Activated CD4-positive, CD25-positive, alpha-beta regulatory T cell treated with anti-CD3 and anti-CD28 coated beads, Interleukin-2, amount 50 U/mL, for 24 hours (primary cell): Measurements from ENCODE around the gene PLA2G12A.
"Not testable (repeated sequence)": the region's sequence is repeated elsewhere in the genome, so short reads cannot be mapped to it uniquely, and the experiment has no call there.

Experiments
- ATAC-seq, 2 donors: fragments of 150-1000 bp; cut with Tn5 transposase; one replicate each; pipeline ENCODE4 v1.10.0; 2021; ENCODE audit warnings: mild to moderate bottlenecking in 1 of 2, moderate library complexity in 1 of 2

PLA2G12A gene

GRCh38 chr4:109728385-109728784 is 1.5 kb downstream of the PLA2G12A start:
- no peak for ATAC-seq

- no peak for ATAC-seq
These were observed 6.8 kb downstream of the PLA2G12A start for GRCh38 chr4:109723110-109723509.

GRCh38 chr4:109722357-109722756 is 7.5 kb downstream of the PLA2G12A start:
- no peak for ATAC-seq

GRCh38 chr4:109721033-109721432 is 8.8 kb downstream of the PLA2G12A start:
- ATAC-seq: no peak

GRCh38 chr4:109719604-109720003 is 10.3 kb downstream of the PLA2G12A start:
- no peak for ATAC-seq

- ATAC-seq: no peak
These were observed 11.1 kb downstream of the PLA2G12A start for GRCh38 chr4:109718759-109719158.

GRCh38 chr4:109713500-109713899 is 16.4 kb downstream of the PLA2G12A start:
- no peak for ATAC-seq

- ATAC-seq: no peak
These were observed 20.9 kb downstream of the PLA2G12A start for GRCh38 chr4:109708990-109709389.

GRCh38 chr4:109708435-109708834 is 21.4 kb downstream of the PLA2G12A start:
- no peak for ATAC-seq

GRCh38 chr4:109703664-109704361 is 26.1 kb downstream of the PLA2G12A start:
- no peak for ATAC-seq

GRCh38 chr4:109702950-109703663 is 26.8 kb downstream of the PLA2G12A start, which contains the start of gene CASP6:
Gene CASP6, minus strand, starts transcription at chr4:109703445. Its CDS starts 50 bp downstream, at chr4:109703395.
- peak; percentile 79 to 82 for ATAC-seq

GRCh38 chr4:109701566-109702410 is 28.1 kb downstream of the PLA2G12A start:
- ATAC-seq: no peak

- no peak for ATAC-seq
These were observed 30.2 kb downstream of the PLA2G12A start for GRCh38 chr4:109699553-109700225.

GRCh38 chr4:109698656-109699055 is 31.2 kb downstream of the PLA2G12A start:
- ATAC-seq: no peak

GRCh38 chr4:109691411-109691920 is 38.4 kb downstream of the PLA2G12A start:
- ATAC-seq: peak; percentile 84 to 85

- ATAC-seq: peak; percentile 56 to 57
These were observed 39.0 kb downstream of the PLA2G12A start for GRCh38 chr4:109690690-109691410.

GRCh38 chr4:109684727-109685126 is 45.1 kb downstream of the PLA2G12A start:
- ATAC-seq: no peak

GRCh38 chr4:109683621-109684253 is 46.1 kb downstream of the PLA2G12A start:
- ATAC-seq: peak; percentile 45 to 48

GRCh38 chr4:109682875-109683274 is 47.0 kb downstream of the PLA2G12A start:
- no peak for ATAC-seq

- not testable (repeated sequence) for ATAC-seq
These were observed 50.9 kb downstream of the PLA2G12A start for GRCh38 chr4:109678925-109679324.

GRCh38 chr4:109678472-109678871 is 51.4 kb downstream of the PLA2G12A start:
- ATAC-seq: not testable (repeated sequence)
